Cardiac fibroblast (primary cell): Measurements from ENCODE around the gene MYL12B.

Experiments used
- DNase-seq, 2 donors: peaks; one replicate each; pipeline versions ENCODE4 v3.0.0 to v3.0.0-alpha.2; 2010; ENCODE audit warnings: low read depth in 2 of 2
- H3K4me3 ChIP-seq, 2 donors: replicated peaks in 1 of 2; 1 replicate in 1 of 2; 2 replicates in 1 of 2; pipeline ENCODE4 v1.5.1; 2011; ENCODE audit warnings: low read depth in 2 of 2, low read length in 2 of 2, mild to moderate bottlenecking in 2 of 2, moderate library complexity in 1 of 2
- TF ChIP-seq, protein P1 (sequence below): IDR thresholded peaks from one replicate; pipeline ENCODE4 v1.5.1; 2011; ENCODE audit warnings: low read depth, mild to moderate bottlenecking, low read length, inconsistent platforms

The MYL12B gene

DNA sequence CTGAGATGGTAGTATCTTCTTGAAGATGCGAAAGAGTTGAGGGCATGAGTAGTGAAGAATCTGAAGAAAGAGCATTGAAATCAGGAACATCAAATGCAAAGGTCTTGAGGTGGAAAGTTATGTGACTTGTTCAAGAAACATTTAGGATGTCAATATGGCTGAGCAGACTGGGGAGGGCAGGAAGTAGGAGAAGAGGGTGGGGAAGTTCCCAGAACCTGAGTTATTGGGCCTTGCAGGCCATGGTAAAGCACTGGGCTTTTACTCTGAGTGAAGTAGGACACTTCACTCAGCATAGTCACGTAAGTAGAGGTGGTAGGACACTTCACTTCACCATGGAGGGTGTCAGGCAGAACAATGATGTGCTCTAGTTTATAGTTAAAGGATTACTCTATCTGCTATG lies 26.1 kb upstream of the MYL12B start:
- TF ChIP-seq, protein P1, sequence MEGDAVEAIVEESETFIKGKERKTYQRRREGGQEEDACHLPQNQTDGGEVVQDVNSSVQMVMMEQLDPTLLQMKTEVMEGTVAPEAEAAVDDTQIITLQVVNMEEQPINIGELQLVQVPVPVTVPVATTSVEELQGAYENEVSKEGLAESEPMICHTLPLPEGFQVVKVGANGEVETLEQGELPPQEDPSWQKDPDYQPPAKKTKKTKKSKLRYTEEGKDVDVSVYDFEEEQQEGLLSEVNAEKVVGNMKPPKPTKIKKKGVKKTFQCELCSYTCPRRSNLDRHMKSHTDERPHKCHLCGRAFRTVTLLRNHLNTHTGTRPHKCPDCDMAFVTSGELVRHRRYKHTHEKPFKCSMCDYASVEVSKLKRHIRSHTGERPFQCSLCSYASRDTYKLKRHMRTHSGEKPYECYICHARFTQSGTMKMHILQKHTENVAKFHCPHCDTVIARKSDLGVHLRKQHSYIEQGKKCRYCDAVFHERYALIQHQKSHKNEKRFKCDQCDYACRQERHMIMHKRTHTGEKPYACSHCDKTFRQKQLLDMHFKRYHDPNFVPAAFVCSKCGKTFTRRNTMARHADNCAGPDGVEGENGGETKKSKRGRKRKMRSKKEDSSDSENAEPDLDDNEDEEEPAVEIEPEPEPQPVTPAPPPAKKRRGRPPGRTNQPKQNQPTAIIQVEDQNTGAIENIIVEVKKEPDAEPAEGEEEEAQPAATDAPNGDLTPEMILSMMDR = no peak
- no peak for DNase-seq
- no peak overlapping the region for H3K4me3 ChIP-seq

DNA sequence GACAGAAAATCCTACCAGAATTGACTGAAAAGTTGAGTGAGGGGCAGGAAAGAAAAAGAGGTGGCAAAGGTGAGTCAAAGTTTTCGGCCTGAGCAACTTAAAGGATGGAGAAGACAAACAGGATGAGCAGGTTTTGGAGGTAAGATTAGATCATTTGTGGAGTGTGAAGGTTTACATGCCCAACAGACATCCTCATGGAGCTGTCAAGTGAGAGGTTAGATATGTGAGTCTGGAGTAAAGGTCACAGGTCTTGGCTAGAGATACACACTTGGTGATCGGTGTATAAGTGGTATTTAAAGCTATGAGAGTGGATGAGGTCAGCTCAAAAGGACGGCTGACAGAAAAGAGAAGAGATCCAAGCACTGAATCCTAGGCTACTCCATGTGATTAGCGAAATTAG lies 25.5 kb upstream of the MYL12B start:
- DNase-seq = no peak
- TF ChIP-seq, protein P1 = no peak
- H3K4me3 ChIP-seq = no peak overlapping the region

DNA sequence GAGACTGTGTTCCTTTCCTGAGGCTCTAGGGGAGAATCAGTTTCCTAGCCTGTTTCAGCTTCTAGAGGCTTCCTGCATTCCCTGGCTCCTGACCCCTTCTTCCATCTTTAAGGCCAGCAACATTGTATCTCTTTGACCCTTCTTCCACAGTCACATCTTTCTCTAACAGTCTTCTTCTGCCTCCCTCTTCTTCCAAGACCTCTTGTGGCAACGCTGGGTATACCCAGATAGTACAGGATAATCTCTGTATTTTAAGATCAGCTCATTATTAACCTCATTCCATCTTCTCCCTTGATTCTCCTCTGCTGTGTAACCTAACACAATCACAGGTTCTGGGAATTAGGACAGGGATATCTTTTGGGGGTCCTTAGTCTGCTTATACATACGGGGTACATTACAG lies 23.2 kb upstream of the MYL12B start:
- no peak overlapping the region for H3K4me3 ChIP-seq
- no peak for DNase-seq
- TF ChIP-seq, protein P1 = peak; percentile 20

DNA sequence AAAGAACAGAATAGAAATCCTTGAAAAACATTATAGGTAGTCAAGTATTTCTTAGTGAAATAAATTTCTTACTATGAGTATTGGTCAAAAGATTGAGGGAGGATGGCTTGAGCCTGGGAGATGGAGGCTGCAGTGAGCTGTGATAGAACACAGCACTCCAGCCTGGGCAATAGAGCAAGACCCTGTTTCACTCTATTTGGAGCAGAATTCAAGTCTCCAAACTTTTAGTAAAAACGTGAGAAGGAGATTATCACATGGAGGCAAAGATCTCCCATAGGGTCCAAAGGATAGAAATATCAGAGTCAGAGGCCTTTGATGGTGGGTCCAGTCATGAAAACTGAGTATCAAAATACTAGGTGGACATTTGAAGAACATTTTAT lies 16.8 kb upstream of the MYL12B start:
- TF ChIP-seq, protein P1 = no peak
- DNase-seq = no peak
- H3K4me3 ChIP-seq = peak overlapping the region in 1 of 2 donors; percentile 64

DNA sequence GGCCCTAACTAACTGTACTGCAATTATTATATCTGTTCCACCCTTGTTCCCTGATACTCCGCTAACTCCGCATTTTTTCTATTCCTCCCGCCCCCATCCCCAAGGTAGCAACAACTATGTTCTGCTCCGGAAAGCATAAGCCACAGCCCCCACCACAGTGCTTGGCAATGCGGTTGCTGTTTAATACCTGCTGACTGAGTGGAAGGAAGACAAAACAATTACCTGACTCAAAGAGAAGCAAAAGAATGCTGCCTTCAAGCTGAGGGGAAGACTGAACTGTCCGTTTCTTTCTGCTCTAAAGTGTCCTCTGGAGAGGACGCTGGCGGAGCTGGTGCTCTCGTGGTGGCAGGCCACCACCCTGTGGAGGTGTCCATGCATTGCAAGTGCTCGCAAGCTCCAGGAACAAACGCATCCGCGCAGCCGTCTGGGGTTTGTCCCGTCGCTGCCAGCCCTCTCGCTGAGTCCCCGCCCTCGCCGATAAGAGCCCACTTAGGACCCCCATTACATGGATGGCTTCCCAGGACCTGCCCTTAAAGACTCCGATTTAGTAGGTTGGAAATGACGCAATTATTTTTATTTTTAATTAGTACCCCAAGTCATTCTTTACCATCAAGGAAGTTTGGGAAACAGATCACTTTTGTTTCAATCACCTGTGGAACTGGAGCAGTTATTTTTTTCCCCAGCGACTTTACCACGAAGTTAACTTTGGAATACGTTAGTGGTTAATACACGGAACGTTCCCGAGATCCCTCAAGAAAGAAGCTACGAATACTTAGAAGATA lies 15.9 kb upstream of the MYL12B start:
- TF ChIP-seq, protein P1 = peak; percentile 93
- H3K4me3 ChIP-seq = peak overlapping the region; percentile 24 to 64
- peak; percentile 92 for DNase-seq

DNA sequence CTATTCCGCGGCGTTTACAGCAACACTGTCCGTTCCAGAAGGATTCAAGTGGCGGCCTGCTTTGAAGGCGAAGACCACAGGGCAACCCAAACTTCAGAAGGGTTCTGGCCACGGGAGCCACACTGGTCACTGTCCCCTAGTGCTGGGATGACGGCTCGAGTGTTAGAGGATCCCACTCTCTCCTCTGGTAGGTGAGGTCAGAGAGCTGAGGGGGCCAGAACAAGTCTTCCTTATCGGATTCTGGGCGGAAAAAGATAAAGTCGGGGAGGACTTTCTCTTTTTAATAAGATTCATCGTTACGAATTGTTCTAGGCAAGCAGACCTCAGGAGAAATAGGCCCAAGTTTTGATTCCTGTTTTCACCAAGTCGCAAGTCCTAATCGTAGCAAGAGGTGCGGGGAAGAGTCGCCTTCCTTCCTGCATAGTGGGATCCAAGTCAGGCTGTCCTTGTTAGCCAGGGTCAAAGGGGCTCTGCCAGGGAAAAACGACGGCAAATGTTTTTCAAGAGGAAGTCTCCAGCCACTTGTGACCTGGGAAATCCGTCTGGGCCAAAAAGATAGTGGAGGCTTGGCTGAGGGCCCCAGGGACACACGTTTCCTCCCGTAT lies 15.2 kb upstream of the MYL12B start:
- TF ChIP-seq, protein P1 = no peak
- DNase-seq = peak in 1 of 2 donors; percentile 48
- H3K4me3 ChIP-seq = peak overlapping the region; percentile 24 to 64
